Activated CD8-positive, alpha-beta T cell treated with anti-CD3 and anti-CD28 coated beads, Interleukin-2, amount 10 ng/mL, durations not matched to agents 7 days and 5 days (primary cell): ENCODE measurements around the gene TSPO. TPM values are rescaled to one million over a fixed set of nuclear protein-coding genes. Genes with fewer than 3 reads are reported as not detected.

Source experiments
- ATAC-seq: fragments of 150-1000 bp; cut with Tn5 transposase; one replicate; pipeline ENCODE4 v1.10.0; 2021; ENCODE audit warnings: moderate library complexity
- CTCF ChIA-PET: fragments of 350-600 bp; sonication (Branson Sonifier 250); formaldehyde crosslinking; loops from one replicate; lab custom pipeline; 2021; ENCODE audit warnings: antibody characterized with exemption; lab: Charles Lee
- POLR2A ChIA-PET: fragments of 350-600 bp; sonication (Branson Sonifier 250); formaldehyde crosslinking; loops from one replicate; lab custom pipeline; 2021; ENCODE audit warnings: antibody characterized with exemption; lab: Charles Lee
- DNase-seq: peaks from one replicate; pipeline ENCODE4 v3.0.0-alpha.2; 2020
- H3K27ac Mint-ChIP-seq: one replicate; pipeline ENCODE4 v1.8.0; 2021; ENCODE audit warnings: mild to moderate bottlenecking, mixed read lengths
- H3K27me3 Mint-ChIP-seq: one replicate; pipeline ENCODE4 v1.8.0; 2021; ENCODE audit warnings: low read depth, mixed read lengths
- H3K36me3 Mint-ChIP-seq: one replicate; pipeline ENCODE4 v1.8.0; 2021; ENCODE audit warnings: low read depth, mixed read lengths
- H3K4me1 Mint-ChIP-seq: one replicate; pipeline ENCODE4 v1.8.0; 2021; ENCODE audit warnings: low read depth, mixed read lengths
- H3K4me3 Mint-ChIP-seq: one replicate; pipeline ENCODE4 v1.8.0; 2021; ENCODE audit warnings: mild to moderate bottlenecking, mixed read lengths
- H3K9me3 Mint-ChIP-seq: one replicate; pipeline ENCODE4 v1.8.0; 2022; ENCODE audit warnings: mixed read lengths; ENCODE audit not compliant: insufficient read depth
- total RNA-seq, 2 experiments: library from RNA; stranded (reverse); gene quantifications; one replicate each; pipeline ENCODE4 v1.2.3, GENCODE V29; 2021

TSPO gene
- total RNA-seq, 2 experiments from 2014 or later: 90.0 to 91.8 TPM

GRCh38 chr22:43183496-43184277 is 32.3 kb downstream of the TSPO start:
- Mint-ChIP-seq H3K9me3 (no peaks in the 10 kb centered on the region), H3K27me3 (no peaks in the 10 kb centered on the region), H3K4me3 (no peak overlapping the region), H3K4me1 (peaks cover 30% of the 10 kb centered on the region), H3K27ac (peak overlapping the region; percentile 25), H3K36me3 (peaks cover 22% of the 10 kb centered on the region)
- ChIA-PET POLR2A (interaction anchor here (1.0 kb wide), 1 partner anchor 14 kb away, joined by 3 read pairs; no protein-coding TSS in a partner anchor), CTCF (no interaction called here)
- no peak for ATAC-seq
- no peak for DNase-seq

- no peak for ATAC-seq
- no peaks in the 10 kb centered on the region for H3K27me3 Mint-ChIP-seq
- DNase-seq: no peak
- no peaks in the 10 kb centered on the region for H3K9me3 Mint-ChIP-seq
- H3K36me3 Mint-ChIP-seq: peaks cover 9% of the 10 kb centered on the region
- H3K27ac Mint-ChIP-seq: no peak overlapping the region
- ChIA-PET CTCF (no interaction called here), POLR2A (no interaction called here)
- peak overlapping the region; percentile 80 for H3K4me3 Mint-ChIP-seq
- H3K4me1 Mint-ChIP-seq: peaks cover 30% of the 10 kb centered on the region
Observed at GRCh38 chr22:43185860-43186261, 34.5 kb downstream of the TSPO start.

GRCh38 chr22:43186272-43187170 is 35.2 kb downstream of the TSPO start, which contains the start of gene TTLL12:
TTLL12 (minus strand) TSS chr22:43187134; CDS start chr22:43187069, 65 bp downstream.
- ATAC-seq (peak; percentile 55), DNase-seq (peak; percentile 66)
- Mint-ChIP-seq H3K9me3 (no peaks in the 10 kb centered on the region), H3K27ac (peak within 1 kb of the TSS; percentile 96), H3K4me3 (peak within 1 kb of the TSS; percentile 80), H3K4me1 (peaks cover 30% of the 10 kb centered on the region), H3K36me3 (peaks cover 8% of the 10 kb centered on the region), H3K27me3 (peaks cover 2% of the 10 kb centered on the region)
- POLR2A ChIA-PET: interaction anchor here (0.6 to 1.4 kb wide), 5 partner anchors 12 to 47 kb away, joined by 3 to 4 read pairs (median 3); partner anchors contain the start of gene TSPO
- CTCF ChIA-PET: interaction anchor here (1.0 to 1.9 kb wide), 5 partner anchors 39 to 160 kb away, joined by 3 to 9 read pairs (median 4); partner anchors contain the start of gene MCAT

DNA sequence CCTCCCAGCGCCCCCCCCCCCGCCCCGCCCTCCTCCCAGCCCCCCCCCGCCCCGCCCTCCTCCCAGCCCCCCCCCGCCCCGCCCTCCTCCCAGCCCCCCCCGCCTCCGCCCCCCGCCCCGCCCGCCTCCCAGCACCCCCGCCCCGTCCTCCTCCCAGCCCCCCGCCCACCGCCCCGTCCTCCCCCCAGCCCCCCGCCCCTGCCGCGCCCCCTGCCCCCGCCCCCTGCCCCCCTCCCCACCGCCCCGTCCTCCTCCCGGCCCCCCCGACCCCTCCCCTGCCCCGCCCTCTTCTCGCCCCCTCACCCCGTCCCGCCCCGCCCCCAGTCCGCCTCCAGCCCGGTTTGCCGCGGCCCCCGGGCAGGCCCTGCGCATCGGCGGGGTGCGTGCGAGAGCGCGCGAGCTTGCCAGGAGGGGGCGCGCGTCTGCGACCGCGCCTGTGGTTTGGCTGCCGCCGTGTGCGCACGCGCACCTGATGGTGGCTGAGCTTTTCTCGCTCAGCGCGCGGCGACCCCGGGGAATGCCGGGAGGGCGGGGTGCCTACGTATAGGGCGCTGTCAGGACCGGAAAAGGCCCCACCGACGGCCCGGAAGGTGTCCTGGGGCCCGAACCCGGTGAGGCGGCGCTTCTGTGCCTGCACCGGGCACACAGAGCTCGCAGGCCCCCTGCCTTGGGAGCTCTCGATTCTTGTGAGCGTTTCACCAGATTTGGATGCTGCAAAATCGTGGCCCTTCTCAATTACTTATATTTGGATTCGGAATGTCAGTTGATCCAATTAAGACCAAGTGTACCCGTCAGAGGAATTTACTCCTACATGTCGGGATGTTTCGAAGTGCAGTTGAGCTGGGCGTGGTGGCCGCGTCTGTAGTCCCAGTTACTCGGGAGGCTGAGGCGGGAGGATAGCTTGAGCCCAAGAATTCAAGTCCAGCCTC is 36.1 kb downstream of the TSPO start:
- Mint-ChIP-seq H3K27ac (peak overlapping the region; percentile 96), H3K4me3 (peak overlapping the region; percentile 80), H3K9me3 (no peaks in the 10 kb centered on the region), H3K4me1 (peaks cover 30% of the 10 kb centered on the region), H3K27me3 (peaks cover 4% of the 10 kb centered on the region), H3K36me3 (peaks cover 8% of the 10 kb centered on the region)
- DNase-seq (peak; percentile 96), ATAC-seq (peak; percentile 93)
- POLR2A ChIA-PET: interaction anchor here (0.5 to 1.4 kb wide), 7 partner anchors 11 to 48 kb away, joined by 3 to 4 read pairs (median 3); partner anchors contain the start of gene TSPO
- CTCF ChIA-PET: interaction anchor here (0.8 to 1.9 kb wide), 9 partner anchors 40 to 159 kb away, joined by 3 to 9 read pairs (median 4); partner anchors contain the start of gene MCAT

- ATAC-seq (no peak), DNase-seq (no peak)
- no peaks in the 10 kb centered on the region for H3K9me3 Mint-ChIP-seq
- peaks cover 8% of the 10 kb centered on the region for H3K36me3 Mint-ChIP-seq
- H3K4me1 Mint-ChIP-seq: peaks cover 22% of the 10 kb centered on the region
- H3K4me3 Mint-ChIP-seq: no peak overlapping the region
- CTCF ChIA-PET: no interaction called here
- H3K27ac Mint-ChIP-seq: peak overlapping the region; percentile 26
- H3K27me3 Mint-ChIP-seq: peaks cover 6% of the 10 kb centered on the region
- POLR2A ChIA-PET: interaction anchor here (1.7 kb wide), 1 partner anchor 11 kb away, joined by 3 read pairs; no protein-coding TSS in a partner anchor
Observed at GRCh38 chr22:43188829-43189545, 37.6 kb downstream of the TSPO start.

GRCh38 chr22:43191831-43192230 is 40.5 kb downstream of the TSPO start:
- DNase-seq (no peak), ATAC-seq (no peak)
- no peak overlapping the region for H3K27ac Mint-ChIP-seq
- peaks cover 7% of the 10 kb centered on the region for H3K4me1 Mint-ChIP-seq
- H3K4me3 Mint-ChIP-seq: no peak overlapping the region
- no peaks in the 10 kb centered on the region for H3K9me3 Mint-ChIP-seq
- CTCF ChIA-PET: interaction anchor here (1.4 kb wide), 1 partner anchor 155 kb away, joined by 3 read pairs; no protein-coding TSS in a partner anchor
- peaks cover 6% of the 10 kb centered on the region for H3K27me3 Mint-ChIP-seq
- H3K36me3 Mint-ChIP-seq: peaks cover 3% of the 10 kb centered on the region
- POLR2A ChIA-PET: no interaction called here

DNA sequence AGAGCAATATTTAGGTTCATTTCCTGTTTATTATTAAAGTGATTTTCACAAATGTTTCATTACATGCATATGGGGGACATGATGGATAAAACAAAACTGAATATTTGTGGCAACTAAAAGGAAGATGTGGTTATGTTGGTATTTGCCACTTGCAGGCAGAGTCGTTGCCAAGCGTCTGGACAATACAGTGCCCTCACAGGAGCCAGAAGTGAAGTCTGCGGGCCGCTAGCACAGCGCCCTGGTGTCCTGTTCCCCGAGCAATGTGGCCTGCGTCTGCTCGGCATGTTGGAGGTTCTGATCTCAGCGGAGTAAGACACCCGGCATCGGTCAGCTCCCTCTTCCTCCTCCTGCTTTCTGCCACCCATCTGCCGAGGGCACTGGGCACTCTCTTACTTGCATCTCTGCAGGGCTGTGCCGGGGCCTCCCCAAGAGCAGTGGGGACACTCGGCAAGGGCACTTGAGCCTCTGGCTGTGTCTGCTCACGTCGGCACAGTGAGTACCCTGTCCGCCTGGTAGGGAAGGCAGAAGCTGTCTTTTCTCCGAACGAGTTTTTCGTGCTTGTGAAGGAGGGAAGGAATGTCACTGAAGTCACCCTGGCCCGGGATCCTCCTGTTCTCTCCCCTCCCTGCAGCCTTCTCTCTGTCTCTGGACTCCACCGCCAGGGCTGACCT is 46.0 kb downstream of the TSPO start:
- Mint-ChIP-seq H3K9me3 (no peaks in the 10 kb centered on the region), H3K27ac (no peak overlapping the region), H3K4me3 (no peak overlapping the region), H3K27me3 (peaks cover 2% of the 10 kb centered on the region), H3K4me1 (peaks cover 2% of the 10 kb centered on the region), H3K36me3 (no peaks in the 10 kb centered on the region)
- no peak for ATAC-seq
- DNase-seq: no peak
- ChIA-PET POLR2A (interaction anchor here (1.1 kb wide), 1 partner anchor 10 kb away, joined by 4 read pairs; no protein-coding TSS in a partner anchor), CTCF (no interaction called here)

DNA sequence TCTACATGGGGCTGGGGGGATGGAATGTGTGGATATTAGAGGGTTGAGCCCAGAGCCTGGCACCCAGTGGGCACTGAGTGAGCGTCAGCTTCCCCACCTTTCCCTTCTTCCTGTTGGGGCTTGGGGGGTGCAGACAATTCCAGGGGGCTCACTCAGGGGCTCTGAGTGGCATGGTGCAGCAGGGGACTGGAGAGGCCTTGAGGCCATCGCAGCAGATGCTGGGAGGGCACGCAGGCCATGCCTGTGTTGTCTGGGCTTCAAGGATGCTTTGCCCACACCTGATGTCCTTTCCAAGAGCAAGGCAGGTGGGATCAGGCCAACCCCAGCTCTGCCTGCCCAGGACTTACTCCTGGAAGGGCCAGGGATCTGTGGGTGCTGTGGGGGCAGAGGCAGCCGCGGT is 46.8 kb downstream of the TSPO start:
- ChIA-PET POLR2A (interaction anchor here (1.1 kb wide), 1 partner anchor 10 kb away, joined by 4 read pairs; no protein-coding TSS in a partner anchor), CTCF (no interaction called here)
- no peaks in the 10 kb centered on the region for H3K36me3 Mint-ChIP-seq
- peaks cover 2% of the 10 kb centered on the region for H3K4me1 Mint-ChIP-seq
- ATAC-seq: no peak
- no peak for DNase-seq
- H3K4me3 Mint-ChIP-seq: no peak overlapping the region
- no peak overlapping the region for H3K27ac Mint-ChIP-seq
- no peaks in the 10 kb centered on the region for H3K27me3 Mint-ChIP-seq
- H3K9me3 Mint-ChIP-seq: no peaks in the 10 kb centered on the region

GRCh38 chr22:43198936-43199335 is 47.6 kb downstream of the TSPO start:
- ChIA-PET CTCF (no interaction called here), POLR2A (interaction anchor here (1.1 kb wide), 1 partner anchor 11 kb away, joined by 4 read pairs; no protein-coding TSS in a partner anchor)
- no peaks in the 10 kb centered on the region for H3K36me3 Mint-ChIP-seq
- DNase-seq (no peak), ATAC-seq (no peak)
- H3K27ac Mint-ChIP-seq: no peak overlapping the region
- H3K9me3 Mint-ChIP-seq: no peaks in the 10 kb centered on the region
- H3K4me3 Mint-ChIP-seq: no peak overlapping the region
- H3K27me3 Mint-ChIP-seq: no peaks in the 10 kb centered on the region
- H3K4me1 Mint-ChIP-seq: peaks cover 2% of the 10 kb centered on the region

DNA sequence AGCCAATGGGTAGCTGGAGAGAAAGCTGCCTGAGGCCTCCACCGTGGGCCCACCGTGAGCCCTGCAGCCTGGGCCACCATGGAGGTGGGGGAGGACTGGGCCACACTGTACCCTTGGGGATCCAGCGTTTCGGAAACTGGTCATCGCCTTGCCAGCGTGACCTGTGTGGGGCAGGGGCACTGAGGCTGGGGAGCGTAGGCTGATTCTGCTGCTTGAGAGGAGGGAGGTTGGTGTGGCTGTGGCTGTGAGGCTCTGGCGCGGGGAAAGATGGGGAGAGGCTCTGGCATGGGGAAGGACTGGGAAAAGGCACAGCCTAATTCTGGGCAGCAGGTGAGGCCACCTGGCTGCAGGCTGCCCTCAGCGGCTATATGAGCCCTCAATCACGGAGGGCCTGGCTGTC is 48.2 kb downstream of the TSPO start:
- Mint-ChIP-seq H3K4me1 (peaks cover 2% of the 10 kb centered on the region), H3K9me3 (no peaks in the 10 kb centered on the region), H3K4me3 (no peak overlapping the region), H3K36me3 (no peaks in the 10 kb centered on the region), H3K27ac (peak overlapping the region; percentile 43), H3K27me3 (no peaks in the 10 kb centered on the region)
- ATAC-seq (no peak), DNase-seq (no peak)
- ChIA-PET CTCF (no interaction called here), POLR2A (no interaction called here)
